ENCODE results near the gene ADAM12. TPM values are rescaled to one million over a fixed set of nuclear protein-coding genes. Genes with fewer than 3 reads are reported as not detected.

The ADAM12 gene
- total RNA-seq, 1 donor from 2014 or later = 100 TPM

- no peaks in the 10 kb centered on the region for H3K9me3 Mint-ChIP-seq (ENCODE audit: unreplicated experiment)
- H3K4me3 ChIP-seq (ENCODE audit: insufficient read depth, low read depth, low read length) = no peak overlapping the region
- no peaks in the 10 kb centered on the region for H3K79me2 ChIP-seq (ENCODE audit: insufficient read depth, low read length)
- peak overlapping the region; percentile 49 for H3K4me2 ChIP-seq (ENCODE audit: low read length)
- no peak overlapping the region for H3K4me3 Mint-ChIP-seq (ENCODE audit: unreplicated experiment)
- H3K36me3 Mint-ChIP-seq (ENCODE audit: low read depth, unreplicated experiment) = peaks cover 11% of the 10 kb centered on the region
- H3K4me1 Mint-ChIP-seq (ENCODE audit: low read depth, unreplicated experiment) = peaks cover 34% of the 10 kb centered on the region
- no peaks in the 10 kb centered on the region for H3K27me3 ChIP-seq (ENCODE audit: insufficient read depth, low read length)
- H3K9ac ChIP-seq (ENCODE audit: low read length) = peak overlapping the region; percentile 72
- peak overlapping the region; percentile 2 for H2AFZ ChIP-seq (ENCODE audit: low read depth, low read length)
- H3K9me3 ChIP-seq (ENCODE audit: insufficient read depth, low read depth, low read length) = no peaks in the 10 kb centered on the region
- TF ChIP-seq EZH2 (IDR thresholded peaks at IDR 0.05; ENCODE audit: insufficient read depth, low read length) = no peak
- FAIRE-seq (no peak), DNase-seq (ENCODE audit: low read depth) (peak; percentile 69)
- peak overlapping the region; percentile 63 for H3K27ac Mint-ChIP-seq (ENCODE audit: unreplicated experiment)
- H3K27ac ChIP-seq (ENCODE audit: low read depth, low read length) = peak overlapping the region; percentile 62
- H3K4me1 ChIP-seq (ENCODE audit: insufficient read depth, low read length) = peaks cover 23% of the 10 kb centered on the region
- no peaks in the 10 kb centered on the region for H4K20me1 ChIP-seq (ENCODE audit: insufficient read depth, low read length)
- H3K36me3 ChIP-seq (ENCODE audit: insufficient read depth, low read length) = no peaks in the 10 kb centered on the region
- H3K27me3 Mint-ChIP-seq (ENCODE audit: low read depth, unreplicated experiment) = no peaks in the 10 kb centered on the region
Measured at GRCh38 chr10:125983161-125983560, 405.1 kb downstream of the ADAM12 start.

DNA sequence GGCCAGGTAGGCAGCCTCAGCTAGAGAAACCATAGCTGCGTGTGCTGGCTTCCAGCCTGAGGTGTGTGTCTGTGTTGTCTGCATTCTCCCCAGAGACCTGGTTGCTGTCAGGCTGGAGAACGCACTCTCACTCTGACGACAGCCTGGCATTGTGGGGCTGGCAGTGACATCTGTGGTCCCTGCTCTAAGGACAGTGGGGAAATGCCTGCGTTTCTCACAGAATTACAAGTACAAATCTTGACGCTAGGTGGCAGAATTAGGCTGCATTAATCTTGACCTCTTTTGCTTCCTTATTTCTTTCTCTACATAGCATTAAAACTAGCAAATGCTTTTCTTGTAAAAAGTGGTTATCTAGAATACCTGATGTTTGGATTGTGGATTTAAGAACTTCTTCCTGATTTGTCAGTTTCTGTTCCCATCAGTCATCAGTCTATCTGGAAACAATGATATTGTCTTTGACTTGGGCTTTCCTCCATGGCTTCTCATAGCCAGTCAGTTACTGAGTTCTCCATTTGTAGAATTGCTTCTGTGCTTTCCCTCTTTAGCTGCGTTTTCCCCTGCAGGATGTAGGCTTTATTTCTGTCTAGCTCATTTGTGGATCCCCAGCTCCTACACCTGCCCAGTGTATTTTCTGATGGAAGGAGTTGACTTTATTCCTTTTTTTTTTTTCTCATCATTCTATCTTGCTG lies 405.9 kb downstream of the ADAM12 start:
- FAIRE-seq (peak; percentile 97), DNase-seq (ENCODE audit: low read depth) (peak; percentile 59)
- Histone ChIP-seq H3K36me3 (ENCODE audit: insufficient read depth, low read length) (no peaks in the 10 kb centered on the region), H3K4me1 (ENCODE audit: insufficient read depth, low read length) (peaks cover 23% of the 10 kb centered on the region), H2AFZ (ENCODE audit: low read depth, low read length) (no peak overlapping the region), H3K4me3 (ENCODE audit: insufficient read depth, low read depth, low read length) (no peak overlapping the region), H3K27me3 (ENCODE audit: insufficient read depth, low read length) (no peaks in the 10 kb centered on the region), H3K9me3 (ENCODE audit: insufficient read depth, low read depth, low read length) (no peaks in the 10 kb centered on the region), H3K79me2 (ENCODE audit: insufficient read depth, low read length) (no peaks in the 10 kb centered on the region), H3K27ac (ENCODE audit: low read depth, low read length) (peak overlapping the region; percentile 62), H3K9ac (ENCODE audit: low read length) (peak overlapping the region; percentile 72), H4K20me1 (ENCODE audit: insufficient read depth, low read length) (no peaks in the 10 kb centered on the region), H3K4me2 (ENCODE audit: low read length) (peak overlapping the region; percentile 49)
- TF ChIP-seq CTCF (IDR thresholded peaks at IDR 0.05; ENCODE audit: insufficient read depth, low read depth, low read length) (peak; percentile 70), EZH2 (IDR thresholded peaks at IDR 0.05; ENCODE audit: insufficient read depth, low read length) (no peak)
- Mint-ChIP-seq H3K4me3 (ENCODE audit: unreplicated experiment) (no peak overlapping the region), H3K4me1 (ENCODE audit: low read depth, unreplicated experiment) (peaks cover 34% of the 10 kb centered on the region), H3K9me3 (ENCODE audit: unreplicated experiment) (no peaks in the 10 kb centered on the region), H3K36me3 (ENCODE audit: low read depth, unreplicated experiment) (peaks cover 8% of the 10 kb centered on the region), H3K27ac (ENCODE audit: unreplicated experiment) (peak overlapping the region; percentile 63), H3K27me3 (ENCODE audit: low read depth, unreplicated experiment) (no peaks in the 10 kb centered on the region)

DNA sequence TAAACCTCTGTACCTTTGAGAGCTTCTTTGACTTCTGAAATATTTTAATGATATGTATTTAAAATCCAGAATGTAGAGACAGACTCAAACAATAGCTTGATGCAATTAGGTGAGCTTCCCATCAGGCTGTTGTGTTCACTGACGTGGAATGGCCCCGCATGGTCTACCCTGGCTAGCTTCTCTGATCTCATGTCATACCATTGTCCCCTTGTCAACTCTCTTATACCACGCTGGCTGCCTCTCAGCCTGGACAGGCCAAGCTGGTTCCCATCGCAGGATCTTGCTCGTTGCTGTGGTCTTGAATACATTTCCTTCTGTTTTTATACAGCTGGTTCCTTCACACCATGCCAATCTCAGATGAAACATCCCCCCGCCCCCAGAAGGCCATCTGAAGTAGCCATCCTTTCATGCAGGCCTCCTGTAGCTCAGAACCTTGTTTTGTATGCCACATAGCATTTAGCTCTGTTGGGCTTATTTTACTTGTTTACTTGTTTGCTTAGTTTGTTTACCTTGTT lies 407.7 kb downstream of the ADAM12 start:
- H3K9ac ChIP-seq (ENCODE audit: low read length) = no peak overlapping the region
- no peak for TF ChIP-seq EZH2 (IDR thresholded peaks at IDR 0.05; ENCODE audit: insufficient read depth, low read length)
- TF ChIP-seq CTCF (IDR thresholded peaks at IDR 0.05; ENCODE audit: insufficient read depth, low read depth, low read length) = no peak
- Mint-ChIP-seq H3K27ac (ENCODE audit: unreplicated experiment) (no peak overlapping the region), H3K9me3 (ENCODE audit: unreplicated experiment) (peaks cover 3% of the 10 kb centered on the region), H3K27me3 (ENCODE audit: low read depth, unreplicated experiment) (no peaks in the 10 kb centered on the region), H3K36me3 (ENCODE audit: low read depth, unreplicated experiment) (peaks cover 3% of the 10 kb centered on the region), H3K4me3 (ENCODE audit: unreplicated experiment) (no peak overlapping the region), H3K4me1 (ENCODE audit: low read depth, unreplicated experiment) (peaks cover 36% of the 10 kb centered on the region)
- H3K4me3 ChIP-seq (ENCODE audit: insufficient read depth, low read depth, low read length) = no peak overlapping the region
- no peaks in the 10 kb centered on the region for H4K20me1 ChIP-seq (ENCODE audit: insufficient read depth, low read length)
- no peak for FAIRE-seq
- no peak for DNase-seq (ENCODE audit: low read depth)
- H3K4me1 ChIP-seq (ENCODE audit: insufficient read depth, low read length) = peaks cover 23% of the 10 kb centered on the region
- H2AFZ ChIP-seq (ENCODE audit: low read depth, low read length) = no peak overlapping the region
- no peak overlapping the region for H3K4me2 ChIP-seq (ENCODE audit: low read length)
- no peaks in the 10 kb centered on the region for H3K79me2 ChIP-seq (ENCODE audit: insufficient read depth, low read length)
- H3K36me3 ChIP-seq (ENCODE audit: insufficient read depth, low read length) = no peaks in the 10 kb centered on the region
- H3K27ac ChIP-seq (ENCODE audit: low read depth, low read length) = no peak overlapping the region
- no peaks in the 10 kb centered on the region for H3K27me3 ChIP-seq (ENCODE audit: insufficient read depth, low read length)
- no peaks in the 10 kb centered on the region for H3K9me3 ChIP-seq (ENCODE audit: insufficient read depth, low read depth, low read length)

Data from astrocyte (in vitro differentiated cells and primary cell).